Embryonic facial prominence (tissue), 1 donor: ENCODE measurements around the gene LIPG.
"Not testable (repeated sequence)": the region's sequence is repeated elsewhere in the genome, so short reads cannot be mapped to it uniquely, and the experiment has no call there.

ENCODE experiments used
- DNase-seq: peaks from one replicate; pipeline ENCODE4 v3.0.0-alpha.2; 2016; ENCODE audit errors: extremely low spot score

Gene LIPG

GRCh38 chr18:49561289-49562193 is at the start of gene LIPG:
LIPG (plus strand) TSS chr18:49562057; CDS start chr18:49562309, 252 bp downstream.
- no peak for DNase-seq

- not testable (repeated sequence) for DNase-seq
Measured at GRCh38 chr18:49512876-49513275, 49.0 kb upstream of the LIPG start.

GRCh38 chr18:49514577-49514976 is 47.3 kb upstream of the LIPG start:
- no peak for DNase-seq

GRCh38 chr18:49515003-49515402 is 46.9 kb upstream of the LIPG start:
- DNase-seq = not testable (repeated sequence)

- no peak for DNase-seq
Measured at GRCh38 chr18:49515516-49515915, 46.3 kb upstream of the LIPG start.

GRCh38 chr18:49517483-49517882 is 44.4 kb upstream of the LIPG start:
- DNase-seq = no peak

- DNase-seq = no peak
Measured at GRCh38 chr18:49519101-49519971, 42.5 kb upstream of the LIPG start.

GRCh38 chr18:49520661-49521145 is 41.2 kb upstream of the LIPG start:
- DNase-seq = no peak

GRCh38 chr18:49521216-49521835 is 40.5 kb upstream of the LIPG start:
- no peak for DNase-seq

- DNase-seq = not testable (repeated sequence)
Measured at GRCh38 chr18:49523580-49524093, 38.2 kb upstream of the LIPG start.

GRCh38 chr18:49524349-49524748 is 37.5 kb upstream of the LIPG start:
- no peak for DNase-seq

- DNase-seq = no peak
Measured at GRCh38 chr18:49524951-49525350, 36.9 kb upstream of the LIPG start.

GRCh38 chr18:49525981-49526380 is 35.9 kb upstream of the LIPG start:
- no peak for DNase-seq

- DNase-seq = no peak
Measured at GRCh38 chr18:49527631-49528327, 34.1 kb upstream of the LIPG start.

GRCh38 chr18:49529596-49529995 is 32.3 kb upstream of the LIPG start:
- DNase-seq = no peak

GRCh38 chr18:49531678-49532153 is 30.1 kb upstream of the LIPG start:
- no peak for DNase-seq

GRCh38 chr18:49534846-49535601 is 26.8 kb upstream of the LIPG start:
- no peak for DNase-seq

- DNase-seq = no peak
Measured at GRCh38 chr18:49537232-49537896, 24.5 kb upstream of the LIPG start.

GRCh38 chr18:49544362-49544761 is 17.5 kb upstream of the LIPG start:
- DNase-seq = no peak

GRCh38 chr18:49546278-49546677 is 15.6 kb upstream of the LIPG start:
- no peak for DNase-seq
